Adipocyte (in vitro differentiated cells): ENCODE measurements around the gene ZNF655.
A peak's percentile ranks its signal among the peaks of the same experiment; 100 is the strongest.

Experiments used
- DNase-seq: peaks from one replicate; pipeline ENCODE4 v3.0.0-alpha.2; 2015; ENCODE audit warnings: low read depth
- H3K27me3 ChIP-seq: replicated peaks from 2 replicates; pipeline ENCODE4 v1.7.0; 2013; ENCODE audit warnings: mild to moderate bottlenecking, low read length, moderate library complexity; ENCODE audit not compliant: control insufficient read depth, insufficient read depth
- H3K36me3 ChIP-seq: 2 replicates; pipeline ENCODE4 v1.7.0; 2013; ENCODE audit warnings: low read length, mild to moderate bottlenecking, moderate library complexity; ENCODE audit not compliant: control insufficient read depth, insufficient read depth, severe bottlenecking
- H3K4me1 ChIP-seq: 2 replicates; pipeline ENCODE4 v1.7.0; 2013; ENCODE audit warnings: mild to moderate bottlenecking, low read length, moderate library complexity; ENCODE audit not compliant: control insufficient read depth, insufficient read depth
- H3K4me3 ChIP-seq: 2 replicates; pipeline ENCODE4 v1.7.0; 2013; ENCODE audit warnings: mild to moderate bottlenecking, low read length, moderate library complexity
- H3K9ac ChIP-seq: 2 replicates; pipeline ENCODE4 v1.7.0; 2013; ENCODE audit warnings: mild to moderate bottlenecking, low read length, moderate library complexity
- H3K9me3 ChIP-seq: 2 replicates; pipeline ENCODE4 v1.7.0; 2013; ENCODE audit warnings: mild to moderate bottlenecking, low read length, moderate library complexity; ENCODE audit not compliant: control insufficient read depth

Gene ZNF655

GRCh38 chr7:99558306-99559174 lies at the start of gene ZNF655:
ZNF655 (plus strand) TSS chr7:99558642; CDS start chr7:99560560, 1,918 bp downstream.
- no peaks in the 10 kb centered on the region for H3K9me3 ChIP-seq
- H3K36me3 ChIP-seq: peaks cover 34% of the 10 kb centered on the region
- H3K9ac ChIP-seq: peak within 1 kb of the TSS; percentile 100
- peaks cover 48% of the 10 kb centered on the region for H3K4me1 ChIP-seq
- DNase-seq: peak; percentile 94
- H3K27me3 ChIP-seq: no peaks in the 10 kb centered on the region
- H3K4me3 ChIP-seq: peak within 1 kb of the TSS; percentile 90

- Histone ChIP-seq H3K9me3 (no peaks in the 10 kb centered on the region), H3K9ac (no peak overlapping the region), H3K4me1 (peaks cover 7% of the 10 kb centered on the region), H3K36me3 (peaks cover 27% of the 10 kb centered on the region), H3K4me3 (no peak overlapping the region), H3K27me3 (no peaks in the 10 kb centered on the region)
- peak; percentile 21 for DNase-seq
Measured at GRCh38 chr7:99514050-99514449, 44.4 kb upstream of the ZNF655 start.

- H3K9me3 ChIP-seq: no peaks in the 10 kb centered on the region
- no peak overlapping the region for H3K4me3 ChIP-seq
- H3K9ac ChIP-seq: no peak overlapping the region
- DNase-seq: no peak
- no peaks in the 10 kb centered on the region for H3K4me1 ChIP-seq
- no peaks in the 10 kb centered on the region for H3K27me3 ChIP-seq
- peaks cover 60% of the 10 kb centered on the region for H3K36me3 ChIP-seq
Measured at GRCh38 chr7:99521399-99521798, 37.0 kb upstream of the ZNF655 start.

GRCh38 chr7:99525713-99526440 lies 32.6 kb upstream of the ZNF655 start:
- no peak for DNase-seq
- Histone ChIP-seq H3K36me3 (peaks cover 73% of the 10 kb centered on the region), H3K4me3 (no peak overlapping the region)

GRCh38 chr7:99531354-99531765 lies 27.1 kb upstream of the ZNF655 start:
- H3K4me1 ChIP-seq: no peaks in the 10 kb centered on the region
- no peaks in the 10 kb centered on the region for H3K27me3 ChIP-seq
- peaks cover 71% of the 10 kb centered on the region for H3K9me3 ChIP-seq
- H3K4me3 ChIP-seq: peak overlapping the region; percentile 67
- H3K36me3 ChIP-seq: peaks cover 72% of the 10 kb centered on the region
- no peak overlapping the region for H3K9ac ChIP-seq
- DNase-seq: no peak

More at GRCh38 chr7:99525713-99526440, 32.6 kb upstream of the ZNF655 start:
- H3K27me3 ChIP-seq: no peaks in the 10 kb centered on the region
- H3K4me1 ChIP-seq: no peaks in the 10 kb centered on the region
- no peak overlapping the region for H3K9ac ChIP-seq
- H3K9me3 ChIP-seq: peaks cover 24% of the 10 kb centered on the region

- no peak overlapping the region for H3K9ac ChIP-seq
- no peaks in the 10 kb centered on the region for H3K4me1 ChIP-seq
- H3K36me3 ChIP-seq: peaks cover 34% of the 10 kb centered on the region
- no peak overlapping the region for H3K4me3 ChIP-seq
- H3K27me3 ChIP-seq: no peaks in the 10 kb centered on the region
- peaks cover 70% of the 10 kb centered on the region for H3K9me3 ChIP-seq
- no peak for DNase-seq
Measured at GRCh38 chr7:99535667-99536066, 22.8 kb upstream of the ZNF655 start.

GRCh38 chr7:99539213-99539811 lies 19.1 kb upstream of the ZNF655 start:
- no peaks in the 10 kb centered on the region for H3K4me1 ChIP-seq
- no peak for DNase-seq
- no peak overlapping the region for H3K4me3 ChIP-seq
- no peaks in the 10 kb centered on the region for H3K36me3 ChIP-seq
- peaks cover 50% of the 10 kb centered on the region for H3K9me3 ChIP-seq
- no peak overlapping the region for H3K9ac ChIP-seq
- H3K27me3 ChIP-seq: no peaks in the 10 kb centered on the region

- Histone ChIP-seq H3K9me3 (peaks cover 41% of the 10 kb centered on the region), H3K4me3 (peak overlapping the region; percentile 0), H3K36me3 (no peaks in the 10 kb centered on the region), H3K27me3 (no peaks in the 10 kb centered on the region), H3K9ac (no peak overlapping the region), H3K4me1 (no peaks in the 10 kb centered on the region)
- DNase-seq: no peak
Measured at GRCh38 chr7:99540542-99540941, 17.9 kb upstream of the ZNF655 start.

GRCh38 chr7:99541212-99541611 lies 17.2 kb upstream of the ZNF655 start:
- no peak for DNase-seq
- peak overlapping the region; percentile 17 for H3K4me3 ChIP-seq
- H3K36me3 ChIP-seq: no peaks in the 10 kb centered on the region
- H3K9ac ChIP-seq: no peak overlapping the region
- H3K9me3 ChIP-seq: peaks cover 38% of the 10 kb centered on the region
- H3K4me1 ChIP-seq: no peaks in the 10 kb centered on the region
- no peaks in the 10 kb centered on the region for H3K27me3 ChIP-seq

GRCh38 chr7:99543081-99543671 lies 15.3 kb upstream of the ZNF655 start:
- Histone ChIP-seq H3K4me1 (no peaks in the 10 kb centered on the region), H3K9me3 (peaks cover 42% of the 10 kb centered on the region), H3K36me3 (peaks cover 12% of the 10 kb centered on the region), H3K4me3 (no peak overlapping the region), H3K9ac (no peak overlapping the region), H3K27me3 (no peaks in the 10 kb centered on the region)
- DNase-seq: no peak

- Histone ChIP-seq H3K4me1 (no peaks in the 10 kb centered on the region), H3K9ac (no peak overlapping the region), H3K4me3 (no peak overlapping the region), H3K36me3 (peaks cover 17% of the 10 kb centered on the region), H3K9me3 (peaks cover 38% of the 10 kb centered on the region), H3K27me3 (no peaks in the 10 kb centered on the region)
- no peak for DNase-seq
Measured at GRCh38 chr7:99543916-99544315, 14.5 kb upstream of the ZNF655 start.
